LNCAP (cell line): ENCODE results near the gene DENR.

Experiments used
- CTCF ChIP-seq: fragments of 450-650 bp; IDR thresholded peaks from 2 replicates; pipeline ENCODE4 v1.5.1; 2017; ENCODE audit warnings: mild to moderate bottlenecking

The DENR gene

DNA sequence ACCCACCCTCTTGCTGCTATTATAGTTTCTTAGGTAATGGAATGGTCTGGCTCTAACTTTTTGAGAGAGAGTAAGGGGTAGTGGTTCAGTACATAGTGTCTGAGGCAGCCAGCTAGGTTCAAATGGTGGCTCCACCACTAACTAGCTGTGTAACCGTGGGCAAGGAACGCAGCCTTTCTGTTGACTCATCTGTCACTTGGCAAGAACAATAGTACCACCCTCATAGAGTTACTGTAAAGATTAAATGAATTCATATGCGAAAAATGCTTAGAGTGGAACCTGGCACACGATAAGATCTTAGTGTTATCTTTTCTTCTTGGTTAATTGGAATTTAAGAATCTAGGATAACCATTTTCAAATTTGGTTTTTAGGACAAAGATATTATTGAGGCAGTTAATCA, 35.8 kb downstream of the DENR start:
- no peak for TF ChIP-seq CTCF

GRCh38 chr12:122789637-122790036, 37.0 kb downstream of the DENR start:
- no peak for TF ChIP-seq CTCF

DNA sequence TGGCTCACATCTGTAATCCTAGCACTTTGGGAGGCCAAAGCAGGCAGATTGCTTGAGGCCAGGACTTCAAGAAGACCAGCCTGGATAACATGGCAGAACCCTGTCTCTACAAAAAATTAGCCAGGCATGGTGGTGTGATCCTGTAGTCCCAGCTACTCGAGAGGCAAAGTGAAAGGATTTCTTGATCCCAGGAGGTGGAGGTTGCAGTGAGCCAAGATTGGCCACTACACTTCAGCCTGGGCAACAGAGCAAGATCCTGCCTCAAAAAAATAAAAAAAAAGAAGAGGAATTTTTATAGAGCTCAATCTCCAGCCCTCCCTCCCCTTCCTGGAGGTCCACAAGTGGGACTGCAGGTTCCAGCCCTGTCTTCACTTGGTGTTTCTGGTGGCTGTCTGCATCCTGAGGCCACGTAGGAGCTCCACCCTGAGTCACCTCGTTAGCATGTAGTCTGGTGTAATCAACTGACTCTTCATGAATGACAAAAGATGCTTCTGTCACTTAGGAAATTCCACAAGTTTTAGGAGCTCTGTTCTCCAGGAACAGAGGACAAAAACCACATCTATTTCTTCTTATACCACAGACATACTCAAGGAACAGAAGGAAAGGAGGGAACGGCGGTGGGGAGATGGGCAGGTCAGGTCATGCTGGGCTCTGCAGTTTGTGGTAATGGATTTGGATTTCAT, 37.9 kb downstream of the DENR start:
- TF ChIP-seq CTCF, result no peak

GRCh38 chr12:122793685-122794106, 41.1 kb downstream of the DENR start:
- TF ChIP-seq CTCF, result peak; percentile 68

- no peak for TF ChIP-seq CTCF
Measured at GRCh38 chr12:122795807-122796206, 43.2 kb downstream of the DENR start.

DNA sequence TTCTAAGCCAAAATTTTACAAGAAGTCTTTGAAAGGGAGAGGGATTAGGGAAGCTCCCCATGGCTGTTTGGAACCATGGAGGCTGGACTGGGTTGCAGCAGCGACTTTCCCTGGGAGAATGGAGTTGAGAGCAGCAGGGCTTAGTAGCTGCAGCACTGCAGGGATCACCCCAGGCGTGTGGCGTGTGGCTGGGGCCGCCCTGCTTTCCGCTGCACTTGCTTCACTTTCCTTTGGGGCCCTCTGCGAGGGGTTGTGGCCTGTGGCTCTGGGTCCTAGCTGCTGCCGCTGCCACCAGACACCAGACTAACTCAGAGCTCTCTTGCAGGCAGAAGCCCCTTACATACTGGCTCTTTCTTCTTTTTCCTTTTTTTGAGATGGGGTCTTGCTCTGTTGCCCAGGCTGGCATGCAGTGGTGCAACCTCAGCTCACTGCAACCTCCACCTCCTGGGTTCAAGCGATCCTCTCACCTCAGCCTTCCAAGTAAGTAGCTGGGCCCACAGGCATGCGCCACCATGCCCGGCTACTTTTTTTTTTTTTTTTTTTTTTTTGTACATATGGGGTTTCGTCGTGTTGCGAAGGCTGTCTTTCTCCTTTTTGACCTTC, 47.1 kb downstream of the DENR start:
- TF ChIP-seq CTCF, result no peak

DNA sequence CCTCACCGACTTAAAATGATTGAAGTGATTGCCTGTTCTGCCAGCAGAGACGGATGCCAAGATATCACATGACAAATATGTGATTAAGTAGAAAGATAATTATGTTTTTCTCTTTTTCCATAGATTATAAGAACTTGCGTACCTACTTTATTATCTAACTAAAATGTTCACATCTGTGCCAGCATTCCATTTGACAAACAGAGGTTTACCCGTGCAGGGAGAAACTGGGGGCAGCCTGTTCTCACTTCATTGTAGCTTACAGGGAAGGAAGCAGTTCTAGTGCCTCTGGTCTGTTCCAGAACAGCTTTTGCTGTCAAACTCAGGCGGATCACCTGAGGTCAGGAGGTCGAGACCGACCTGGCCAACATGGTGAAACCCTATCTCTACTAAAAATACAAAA, 51.3 kb downstream of the DENR start:
- no peak for TF ChIP-seq CTCF
